ENCODE results near the gene BLOC1S5.

The BLOC1S5 gene

GRCh38 chr6:8054276-8054675 lies 9.9 kb downstream of the BLOC1S5 start:
- no peak for TF ChIP-seq REST (IDR thresholded peaks at IDR 0.05; ENCODE audit: insufficient read depth in 1 of 2, low read depth in 2 of 2, low read length in 2 of 2)

GRCh38 chr6:8047541-8048292 lies 16.5 kb downstream of the BLOC1S5 start:
- TF ChIP-seq POLR2AphosphoS5 (IDR thresholded peaks at IDR 0.05; ENCODE audit: low read depth, low read length), result no peak
- TF ChIP-seq REST (IDR thresholded peaks at IDR 0.05; ENCODE audit: insufficient read depth in 1 of 2, low read depth in 2 of 2, low read length in 2 of 2), result no peak
- no peak for TF ChIP-seq SIN3A (IDR thresholded peaks at IDR 0.05; ENCODE audit: borderline replicate concordance, insufficient read depth, low read length)
- TF ChIP-seq FOXP2 (optimal IDR thresholded peaks at IDR 0.05; ENCODE audit: borderline replicate concordance, extremely low read depth, extremely low read length, insufficient read depth), result no peak
- no peak for TF ChIP-seq TAF1 (IDR thresholded peaks at IDR 0.05; ENCODE audit: borderline replicate concordance, insufficient read depth, low read length)

GRCh38 chr6:8043221-8043620 lies 21.0 kb downstream of the BLOC1S5 start:
- TF ChIP-seq TAF1 (IDR thresholded peaks at IDR 0.05; ENCODE audit: borderline replicate concordance, insufficient read depth, low read length), result no peak
- TF ChIP-seq FOXP2 (optimal IDR thresholded peaks at IDR 0.05; ENCODE audit: borderline replicate concordance, extremely low read depth, extremely low read length, insufficient read depth), result no peak

- TF ChIP-seq POLR2AphosphoS5 (IDR thresholded peaks at IDR 0.05; ENCODE audit: low read depth, low read length) (no peak), REST (IDR thresholded peaks at IDR 0.05; ENCODE audit: insufficient read depth in 1 of 2, low read depth in 2 of 2, low read length in 2 of 2) (no peak), SIN3A (IDR thresholded peaks at IDR 0.05; ENCODE audit: borderline replicate concordance, insufficient read depth, low read length) (no peak), FOXP2 (optimal IDR thresholded peaks at IDR 0.05; ENCODE audit: borderline replicate concordance, extremely low read depth, extremely low read length, insufficient read depth) (no peak), TAF1 (IDR thresholded peaks at IDR 0.05; ENCODE audit: borderline replicate concordance, insufficient read depth, low read length) (no peak)
Measured at GRCh38 chr6:8041913-8042583, 22.1 kb downstream of the BLOC1S5 start.

- no peak for TF ChIP-seq REST (IDR thresholded peaks at IDR 0.05; ENCODE audit: insufficient read depth in 1 of 2, low read depth in 2 of 2, low read length in 2 of 2)
Measured at GRCh38 chr6:8030920-8031319, 33.3 kb downstream of the BLOC1S5 start.

Measured in PFSK-1 (cell line).